Measurements from ENCODE around the gene SNX33.

DNA sequence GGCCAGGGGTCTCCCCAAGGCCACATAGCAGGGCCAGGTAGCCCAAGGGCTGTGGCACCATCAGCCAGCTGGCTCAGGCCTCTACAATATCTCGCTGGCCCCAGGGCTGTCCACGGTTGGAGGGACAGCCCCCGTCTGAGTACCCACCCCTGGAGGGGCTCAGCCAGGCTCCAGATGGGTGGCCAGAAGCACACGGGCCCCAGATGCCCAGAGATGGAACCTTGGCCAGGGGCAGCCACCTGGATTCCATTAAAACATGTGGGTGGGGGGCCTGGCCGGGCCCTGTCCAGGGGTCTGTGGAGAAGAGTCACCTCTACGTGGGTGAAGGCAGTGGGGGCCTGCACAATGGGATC, 56.5 kb downstream of the SNX33 start:
- TF ChIP-seq, protein P1, sequence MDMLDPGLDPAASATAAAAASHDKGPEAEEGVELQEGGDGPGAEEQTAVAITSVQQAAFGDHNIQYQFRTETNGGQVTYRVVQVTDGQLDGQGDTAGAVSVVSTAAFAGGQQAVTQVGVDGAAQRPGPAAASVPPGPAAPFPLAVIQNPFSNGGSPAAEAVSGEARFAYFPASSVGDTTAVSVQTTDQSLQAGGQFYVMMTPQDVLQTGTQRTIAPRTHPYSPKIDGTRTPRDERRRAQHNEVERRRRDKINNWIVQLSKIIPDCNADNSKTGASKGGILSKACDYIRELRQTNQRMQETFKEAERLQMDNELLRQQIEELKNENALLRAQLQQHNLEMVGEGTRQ (CRISPR knock-in tag; IDR thresholded peaks at IDR 0.05) = no peak
- TF ChIP-seq, protein P2, sequence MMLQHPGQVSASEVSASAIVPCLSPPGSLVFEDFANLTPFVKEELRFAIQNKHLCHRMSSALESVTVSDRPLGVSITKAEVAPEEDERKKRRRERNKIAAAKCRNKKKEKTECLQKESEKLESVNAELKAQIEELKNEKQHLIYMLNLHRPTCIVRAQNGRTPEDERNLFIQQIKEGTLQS (CRISPR knock-in tag; conservative IDR thresholded peaks at IDR 0.05) = no peak
- TF ChIP-seq ATF1 (CRISPR knock-in tag; IDR thresholded peaks at IDR 0.05) (no peak), CBFB (CRISPR knock-in tag; IDR thresholded peaks at IDR 0.05; ENCODE audit: low read depth) (no peak), NFE2L1 (CRISPR knock-in tag; IDR thresholded peaks at IDR 0.05) (no peak), KAT7 (CRISPR knock-in tag; IDR thresholded peaks at IDR 0.05; ENCODE audit: borderline replicate concordance) (no peak), FOXJ3 (CRISPR knock-in tag; IDR thresholded peaks at IDR 0.05; ENCODE audit: borderline replicate concordance) (no peak)
- TF ChIP-seq, protein P3, sequence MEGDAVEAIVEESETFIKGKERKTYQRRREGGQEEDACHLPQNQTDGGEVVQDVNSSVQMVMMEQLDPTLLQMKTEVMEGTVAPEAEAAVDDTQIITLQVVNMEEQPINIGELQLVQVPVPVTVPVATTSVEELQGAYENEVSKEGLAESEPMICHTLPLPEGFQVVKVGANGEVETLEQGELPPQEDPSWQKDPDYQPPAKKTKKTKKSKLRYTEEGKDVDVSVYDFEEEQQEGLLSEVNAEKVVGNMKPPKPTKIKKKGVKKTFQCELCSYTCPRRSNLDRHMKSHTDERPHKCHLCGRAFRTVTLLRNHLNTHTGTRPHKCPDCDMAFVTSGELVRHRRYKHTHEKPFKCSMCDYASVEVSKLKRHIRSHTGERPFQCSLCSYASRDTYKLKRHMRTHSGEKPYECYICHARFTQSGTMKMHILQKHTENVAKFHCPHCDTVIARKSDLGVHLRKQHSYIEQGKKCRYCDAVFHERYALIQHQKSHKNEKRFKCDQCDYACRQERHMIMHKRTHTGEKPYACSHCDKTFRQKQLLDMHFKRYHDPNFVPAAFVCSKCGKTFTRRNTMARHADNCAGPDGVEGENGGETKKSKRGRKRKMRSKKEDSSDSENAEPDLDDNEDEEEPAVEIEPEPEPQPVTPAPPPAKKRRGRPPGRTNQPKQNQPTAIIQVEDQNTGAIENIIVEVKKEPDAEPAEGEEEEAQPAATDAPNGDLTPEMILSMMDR (IDR thresholded peaks at IDR 0.05) = no peak
- TF ChIP-seq, protein P4, sequence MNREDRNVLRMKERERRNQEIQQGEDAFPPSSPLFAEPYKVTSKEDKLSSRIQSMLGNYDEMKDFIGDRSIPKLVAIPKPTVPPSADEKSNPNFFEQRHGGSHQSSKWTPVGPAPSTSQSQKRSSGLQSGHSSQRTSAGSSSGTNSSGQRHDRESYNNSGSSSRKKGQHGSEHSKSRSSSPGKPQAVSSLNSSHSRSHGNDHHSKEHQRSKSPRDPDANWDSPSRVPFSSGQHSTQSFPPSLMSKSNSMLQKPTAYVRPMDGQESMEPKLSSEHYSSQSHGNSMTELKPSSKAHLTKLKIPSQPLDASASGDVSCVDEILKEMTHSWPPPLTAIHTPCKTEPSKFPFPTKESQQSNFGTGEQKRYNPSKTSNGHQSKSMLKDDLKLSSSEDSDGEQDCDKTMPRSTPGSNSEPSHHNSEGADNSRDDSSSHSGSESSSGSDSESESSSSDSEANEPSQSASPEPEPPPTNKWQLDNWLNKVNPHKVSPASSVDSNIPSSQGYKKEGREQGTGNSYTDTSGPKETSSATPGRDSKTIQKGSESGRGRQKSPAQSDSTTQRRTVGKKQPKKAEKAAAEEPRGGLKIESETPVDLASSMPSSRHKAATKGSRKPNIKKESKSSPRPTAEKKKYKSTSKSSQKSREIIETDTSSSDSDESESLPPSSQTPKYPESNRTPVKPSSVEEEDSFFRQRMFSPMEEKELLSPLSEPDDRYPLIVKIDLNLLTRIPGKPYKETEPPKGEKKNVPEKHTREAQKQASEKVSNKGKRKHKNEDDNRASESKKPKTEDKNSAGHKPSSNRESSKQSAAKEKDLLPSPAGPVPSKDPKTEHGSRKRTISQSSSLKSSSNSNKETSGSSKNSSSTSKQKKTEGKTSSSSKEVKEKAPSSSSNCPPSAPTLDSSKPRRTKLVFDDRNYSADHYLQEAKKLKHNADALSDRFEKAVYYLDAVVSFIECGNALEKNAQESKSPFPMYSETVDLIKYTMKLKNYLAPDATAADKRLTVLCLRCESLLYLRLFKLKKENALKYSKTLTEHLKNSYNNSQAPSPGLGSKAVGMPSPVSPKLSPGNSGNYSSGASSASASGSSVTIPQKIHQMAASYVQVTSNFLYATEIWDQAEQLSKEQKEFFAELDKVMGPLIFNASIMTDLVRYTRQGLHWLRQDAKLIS (CRISPR knock-in tag; IDR thresholded peaks at IDR 0.05; ENCODE audit: borderline replicate concordance) = no peak
- TF ChIP-seq, protein P5, sequence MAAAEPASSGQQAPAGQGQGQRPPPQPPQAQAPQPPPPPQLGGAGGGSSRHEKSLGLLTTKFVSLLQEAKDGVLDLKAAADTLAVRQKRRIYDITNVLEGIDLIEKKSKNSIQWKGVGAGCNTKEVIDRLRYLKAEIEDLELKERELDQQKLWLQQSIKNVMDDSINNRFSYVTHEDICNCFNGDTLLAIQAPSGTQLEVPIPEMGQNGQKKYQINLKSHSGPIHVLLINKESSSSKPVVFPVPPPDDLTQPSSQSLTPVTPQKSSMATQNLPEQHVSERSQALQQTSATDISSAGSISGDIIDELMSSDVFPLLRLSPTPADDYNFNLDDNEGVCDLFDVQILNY (CRISPR knock-in tag; IDR thresholded peaks at IDR 0.05) = no peak
- TF ChIP-seq, protein P6, sequence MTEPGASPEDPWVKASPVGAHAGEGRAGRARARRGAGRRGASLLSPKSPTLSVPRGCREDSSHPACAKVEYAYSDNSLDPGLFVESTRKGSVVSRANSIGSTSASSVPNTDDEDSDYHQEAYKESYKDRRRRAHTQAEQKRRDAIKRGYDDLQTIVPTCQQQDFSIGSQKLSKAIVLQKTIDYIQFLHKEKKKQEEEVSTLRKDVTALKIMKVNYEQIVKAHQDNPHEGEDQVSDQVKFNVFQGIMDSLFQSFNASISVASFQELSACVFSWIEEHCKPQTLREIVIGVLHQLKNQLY (CRISPR knock-in tag; IDR thresholded peaks at IDR 0.05) = no peak
- TF ChIP-seq, protein P7, sequence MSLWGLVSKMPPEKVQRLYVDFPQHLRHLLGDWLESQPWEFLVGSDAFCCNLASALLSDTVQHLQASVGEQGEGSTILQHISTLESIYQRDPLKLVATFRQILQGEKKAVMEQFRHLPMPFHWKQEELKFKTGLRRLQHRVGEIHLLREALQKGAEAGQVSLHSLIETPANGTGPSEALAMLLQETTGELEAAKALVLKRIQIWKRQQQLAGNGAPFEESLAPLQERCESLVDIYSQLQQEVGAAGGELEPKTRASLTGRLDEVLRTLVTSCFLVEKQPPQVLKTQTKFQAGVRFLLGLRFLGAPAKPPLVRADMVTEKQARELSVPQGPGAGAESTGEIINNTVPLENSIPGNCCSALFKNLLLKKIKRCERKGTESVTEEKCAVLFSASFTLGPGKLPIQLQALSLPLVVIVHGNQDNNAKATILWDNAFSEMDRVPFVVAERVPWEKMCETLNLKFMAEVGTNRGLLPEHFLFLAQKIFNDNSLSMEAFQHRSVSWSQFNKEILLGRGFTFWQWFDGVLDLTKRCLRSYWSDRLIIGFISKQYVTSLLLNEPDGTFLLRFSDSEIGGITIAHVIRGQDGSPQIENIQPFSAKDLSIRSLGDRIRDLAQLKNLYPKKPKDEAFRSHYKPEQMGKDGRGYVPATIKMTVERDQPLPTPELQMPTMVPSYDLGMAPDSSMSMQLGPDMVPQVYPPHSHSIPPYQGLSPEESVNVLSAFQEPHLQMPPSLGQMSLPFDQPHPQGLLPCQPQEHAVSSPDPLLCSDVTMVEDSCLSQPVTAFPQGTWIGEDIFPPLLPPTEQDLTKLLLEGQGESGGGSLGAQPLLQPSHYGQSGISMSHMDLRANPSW (CRISPR knock-in tag; conservative IDR thresholded peaks at IDR 0.05; ENCODE audit: low read depth) = no peak

Measured in WTC11 (cell line).